Lower lobe of right lung (tissue), 2 donors: Measurements from ENCODE around the gene CYB5R3. TPM values are rescaled to one million over a fixed set of nuclear protein-coding genes. Genes with fewer than 3 reads are reported as not detected.
"Not testable (repeated sequence)": the region's sequence is repeated elsewhere in the genome, so short reads cannot be mapped to it uniquely, and the experiment has no call there.

Experiments used
- ATAC-seq, 2 donors: fragments of 200-7000 bp; cut with Tn5 transposase; one replicate each; pipeline ENCODE4 v1.9.1; 2020 to 2022; ENCODE audit warnings: mild to moderate bottlenecking in 2 of 2, moderate library complexity in 2 of 2
- DNase-seq: peaks from one replicate; pipeline ENCODE4 v3.0.0-alpha.2; 2020
- H3K27ac ChIP-seq: fragments of 200-600 bp; one replicate; pipeline ENCODE4 v1.8.0; 2022
- H3K27me3 ChIP-seq: fragments of 200-600 bp; one replicate; pipeline ENCODE4 v1.8.0; 2022; ENCODE audit warnings: low read depth
- H3K36me3 ChIP-seq: fragments of 200-600 bp; one replicate; pipeline ENCODE4 v1.8.0; 2022; ENCODE audit warnings: mild to moderate bottlenecking
- H3K4me1 ChIP-seq: fragments of 200-600 bp; one replicate; pipeline ENCODE4 v1.8.0; 2022
- H3K4me3 ChIP-seq: fragments of 200-600 bp; one replicate; pipeline ENCODE4 v1.8.0; 2022; ENCODE audit warnings: mild to moderate bottlenecking
- H3K9me3 ChIP-seq: fragments of 200-600 bp; one replicate; pipeline ENCODE4 v1.8.0; 2022
- intact Hi-C: fragments of 100-400 bp; cut with DNase I; formaldehyde crosslinking; loops from one replicate; pipeline ENCODE4 v1.11.0; 2022
- total RNA-seq: library from RNA; stranded (reverse); fragmentation: NEBNext Ultra II Directional; extraction: Animal tissue kit (Norgen Biotek cat#: 25700); gene quantifications from one replicate; pipeline ENCODE4 v1.2.1, GENCODE V29; 2021
- donor health status: DM: no; HTN: yes; CAD: no; lungs with severe emphysema.

CYB5R3 gene
- total RNA-seq, 1 donor from 2014 or later = 219 TPM

GRCh38 chr22:42570580-42570979 is 78.6 kb downstream of the CYB5R3 start:
- ATAC-seq, DNase-seq, H3K27me3 ChIP-seq, H3K4me1 ChIP-seq, H3K27ac ChIP-seq, intact Hi-C loops, H3K4me3 ChIP-seq, H3K9me3 ChIP-seq: not testable (repeated sequence)
- H3K36me3 ChIP-seq = peaks cover 32% of the 10 kb centered on the region

GRCh38 chr22:42567950-42568349 is 81.2 kb downstream of the CYB5R3 start:
- H3K4me3 ChIP-seq, H3K27me3 ChIP-seq, ATAC-seq, H3K27ac ChIP-seq, DNase-seq, H3K9me3 ChIP-seq, intact Hi-C loops, H3K4me1 ChIP-seq: not testable (repeated sequence)
- peaks cover 16% of the 10 kb centered on the region for H3K36me3 ChIP-seq

Other genes with a start within 250 kb of the CYB5R3 start
- gene NFAM1, start 217.0 kb downstream of the CYB5R3 start, total RNA-seq = 21.8 TPM
- 34.4 TPM for gene RRP7A, start 129.6 kb downstream of the CYB5R3 start, total RNA-seq
- gene SERHL2, start 95.4 kb downstream of the CYB5R3 start, total RNA-seq = 1.6 TPM
- 75.0 TPM for gene POLDIP3, start 34.5 kb downstream of the CYB5R3 start, total RNA-seq
- gene ATP5MGL, start 8.8 kb downstream of the CYB5R3 start, total RNA-seq = 1.0 TPM
- gene A4GALT, start 71.5 kb upstream of the CYB5R3 start, total RNA-seq = 19.4 TPM
- gene ARFGAP3, start 207.9 kb upstream of the CYB5R3 start, total RNA-seq = 39.9 TPM